Lower leg skin (tissue), 4 donors: Measurements from ENCODE around the gene ANKRD61. TPM values are rescaled to one million over a fixed set of nuclear protein-coding genes. Genes with fewer than 3 reads are reported as not detected.
"Not testable (repeated sequence)": the region's sequence is repeated elsewhere in the genome, so short reads cannot be mapped to it uniquely, and the experiment has no call there.

Experiments
- DNase-seq, 2 donors: peaks; one replicate each; pipeline ENCODE4 v3.0.0-alpha.2; 2019; ENCODE audit warnings: low spot score in 2 of 2
- H3K4me3 ChIP-seq: fragments of 200-600 bp; sonication (generic); 2 replicates; pipeline ENCODE4 v1.5.1; 2017; ENCODE audit warnings: mild to moderate bottlenecking, low read depth; ENCODE audit not compliant: poor library complexity, severe bottlenecking
- POLR2A ChIP-seq, 2 donors: fragments of 450-650 bp; IDR thresholded peaks; one replicate each; pipeline ENCODE4 v1.6.1; 2016 to 2017; ENCODE audit warnings: antibody characterized with exemption in 2 of 2, mild to moderate bottlenecking in 1 of 2, moderate library complexity in 1 of 2
- WGBS, 2 donors: methylation state at CpG; one replicate each; pipeline ENCODE4 v1.1.5; 2018; 5-methylcytosine and 5-hydroxymethylcytosine counted together
- intact Hi-C: fragments of 100-400 bp; cut with DNase I; formaldehyde crosslinking; loops from one replicate; pipeline ENCODE4 v1.15.0; 2023; ENCODE audit warnings: low total_unique reads
- total RNA-seq, 4 donors: library from RNA; depleted of rRNA; stranded (reverse); fragments of >200 nt; gene quantifications; one replicate each; pipeline ENCODE4 v1.1.0, GENCODE V29; 2016
- TF ChIP-seq, protein P1 (sequence below), 3 donors: fragments of 450-650 bp; IDR thresholded peaks; one replicate each; pipeline ENCODE4 v1.5.1; 2016; ENCODE audit warnings: antibody characterized with exemption in 3 of 3, mild to moderate bottlenecking in 3 of 3, moderate library complexity in 2 of 3

ANKRD61 gene
- not detected for total RNA-seq

DNA sequence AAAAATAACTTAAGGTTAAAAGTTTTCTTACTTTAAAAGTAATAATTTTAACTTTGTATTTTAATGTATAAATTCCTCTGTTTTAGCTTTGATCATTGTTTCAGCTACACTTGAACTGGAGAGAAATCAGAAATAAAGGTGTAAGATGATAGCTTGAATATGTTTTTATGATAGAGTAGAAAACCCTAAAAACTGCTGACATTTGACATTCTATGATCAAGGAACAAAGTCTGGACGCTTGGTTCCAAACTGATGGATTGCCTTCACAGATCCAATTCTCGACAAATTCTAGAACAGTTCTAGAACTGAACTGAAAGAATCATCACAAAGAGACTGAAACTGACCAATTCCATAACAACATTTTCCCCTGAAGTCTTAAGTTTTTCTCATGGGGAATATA, at the start of gene ANKRD61:
ANKRD61 (plus strand) TSS at position 389 of the 400 bp plus-strand sequence; CDS start at position 389, 0 bp downstream.
- no peak within 1 kb of the TSS for H3K4me3 ChIP-seq
- intact Hi-C loops, result loop anchor here (10.0 kb wide), 1 partner anchor 64 kb away; no protein-coding TSS in a partner anchor
- WGBS, 2 donors, result 82 to 94% methylated on average over 2 of the region's 2 CpGs
- TF ChIP-seq, protein P1, sequence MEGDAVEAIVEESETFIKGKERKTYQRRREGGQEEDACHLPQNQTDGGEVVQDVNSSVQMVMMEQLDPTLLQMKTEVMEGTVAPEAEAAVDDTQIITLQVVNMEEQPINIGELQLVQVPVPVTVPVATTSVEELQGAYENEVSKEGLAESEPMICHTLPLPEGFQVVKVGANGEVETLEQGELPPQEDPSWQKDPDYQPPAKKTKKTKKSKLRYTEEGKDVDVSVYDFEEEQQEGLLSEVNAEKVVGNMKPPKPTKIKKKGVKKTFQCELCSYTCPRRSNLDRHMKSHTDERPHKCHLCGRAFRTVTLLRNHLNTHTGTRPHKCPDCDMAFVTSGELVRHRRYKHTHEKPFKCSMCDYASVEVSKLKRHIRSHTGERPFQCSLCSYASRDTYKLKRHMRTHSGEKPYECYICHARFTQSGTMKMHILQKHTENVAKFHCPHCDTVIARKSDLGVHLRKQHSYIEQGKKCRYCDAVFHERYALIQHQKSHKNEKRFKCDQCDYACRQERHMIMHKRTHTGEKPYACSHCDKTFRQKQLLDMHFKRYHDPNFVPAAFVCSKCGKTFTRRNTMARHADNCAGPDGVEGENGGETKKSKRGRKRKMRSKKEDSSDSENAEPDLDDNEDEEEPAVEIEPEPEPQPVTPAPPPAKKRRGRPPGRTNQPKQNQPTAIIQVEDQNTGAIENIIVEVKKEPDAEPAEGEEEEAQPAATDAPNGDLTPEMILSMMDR (IDR thresholded peaks at IDR 0.05), result no peak
- no peak for TF ChIP-seq POLR2A (IDR thresholded peaks at IDR 0.05)
- no peak for DNase-seq

DNA sequence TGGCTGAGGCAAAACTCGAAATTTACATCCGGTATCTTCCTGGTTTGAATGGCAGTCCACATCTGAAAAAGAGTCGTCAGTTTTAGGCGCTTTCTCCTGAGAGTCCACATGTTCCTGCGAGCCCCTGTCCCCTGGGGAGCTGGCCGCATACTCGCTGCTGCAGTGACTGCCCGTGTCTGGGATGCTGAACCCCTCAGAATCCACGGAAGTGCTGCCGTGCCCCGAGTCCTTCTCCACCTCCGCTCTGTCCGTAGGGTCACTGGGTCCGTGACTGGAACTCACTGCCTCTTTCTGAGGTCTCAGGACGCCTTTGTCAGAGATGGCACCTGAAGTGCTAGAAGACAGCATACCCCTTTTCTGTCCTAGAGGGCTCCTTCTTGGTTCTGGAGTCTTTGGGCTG, 44.1 kb upstream of the ANKRD61 start:
- intact Hi-C loops, DNase-seq, H3K4me3 ChIP-seq: not testable (repeated sequence)
- 90 to 91% methylated on average over 15 of the region's 15 CpGs for WGBS, 2 donors

DNA sequence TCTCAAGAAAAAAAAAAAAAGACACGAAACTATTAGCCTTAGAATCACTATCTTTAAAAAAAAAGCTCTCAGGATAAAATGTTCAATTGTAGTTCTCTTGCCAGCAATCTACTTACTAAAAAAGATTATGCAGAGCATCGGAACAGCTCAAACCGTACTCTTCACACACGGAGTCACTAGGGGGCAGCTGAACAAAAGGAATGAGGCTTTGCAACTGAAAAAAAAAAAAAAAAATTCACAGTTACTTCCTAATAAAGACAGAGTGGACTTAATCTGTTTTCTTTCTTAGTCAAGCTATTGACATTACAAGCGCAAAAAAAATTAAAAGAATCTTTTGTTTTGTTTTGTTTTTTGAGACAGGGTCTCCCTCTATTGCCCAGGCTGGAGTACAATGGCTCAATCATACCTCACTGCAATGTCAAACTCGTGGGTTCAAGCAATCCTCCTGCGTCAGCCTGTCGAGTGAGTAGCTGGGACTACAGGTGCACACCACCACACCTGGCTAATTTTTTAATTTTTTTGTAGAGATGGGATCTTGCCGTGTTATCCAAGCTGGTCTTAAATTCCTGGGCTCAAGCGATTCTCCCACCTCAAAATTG, 33.9 kb upstream of the ANKRD61 start:
- no peak for DNase-seq
- intact Hi-C loops, result no loop called here
- WGBS, 2 donors, result 58 to 60% methylated on average over 10 of the region's 10 CpGs

DNA sequence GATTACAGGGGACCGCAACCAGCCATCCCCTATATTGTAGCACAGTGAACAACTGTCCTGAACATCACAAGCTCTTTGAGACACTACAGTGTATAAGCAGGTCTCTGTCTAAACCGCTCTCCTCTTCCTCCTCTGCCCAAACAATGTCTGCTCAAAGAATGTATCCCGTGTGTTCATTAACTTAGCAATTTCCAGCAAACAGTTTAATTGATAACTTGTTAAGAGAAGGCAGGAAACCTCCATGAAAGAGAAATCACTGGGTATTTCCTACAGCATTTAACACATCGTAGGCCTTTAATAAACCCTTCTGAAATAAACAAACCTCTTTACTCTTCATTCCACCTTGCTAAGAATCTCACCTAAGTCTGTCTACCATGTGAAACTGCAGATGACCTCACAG, 23.8 kb upstream of the ANKRD61 start:
- DNase-seq, result no peak
- WGBS, 2 donors, result 79 to 85% methylated on average over 4 of the region's 4 CpGs
- TF ChIP-seq, protein P1 (IDR thresholded peaks at IDR 0.05), result no peak
- no peak for TF ChIP-seq POLR2A (IDR thresholded peaks at IDR 0.05)
- intact Hi-C loops, result no loop called here
- H3K4me3 ChIP-seq, result no peak overlapping the region

More for the DNA sequence above, 33.9 kb upstream of the ANKRD61 start:
- H3K4me3 ChIP-seq, result no peak overlapping the region
- no peak for TF ChIP-seq POLR2A (IDR thresholded peaks at IDR 0.05)
- TF ChIP-seq, protein P1 (IDR thresholded peaks at IDR 0.05), result no peak

DNA sequence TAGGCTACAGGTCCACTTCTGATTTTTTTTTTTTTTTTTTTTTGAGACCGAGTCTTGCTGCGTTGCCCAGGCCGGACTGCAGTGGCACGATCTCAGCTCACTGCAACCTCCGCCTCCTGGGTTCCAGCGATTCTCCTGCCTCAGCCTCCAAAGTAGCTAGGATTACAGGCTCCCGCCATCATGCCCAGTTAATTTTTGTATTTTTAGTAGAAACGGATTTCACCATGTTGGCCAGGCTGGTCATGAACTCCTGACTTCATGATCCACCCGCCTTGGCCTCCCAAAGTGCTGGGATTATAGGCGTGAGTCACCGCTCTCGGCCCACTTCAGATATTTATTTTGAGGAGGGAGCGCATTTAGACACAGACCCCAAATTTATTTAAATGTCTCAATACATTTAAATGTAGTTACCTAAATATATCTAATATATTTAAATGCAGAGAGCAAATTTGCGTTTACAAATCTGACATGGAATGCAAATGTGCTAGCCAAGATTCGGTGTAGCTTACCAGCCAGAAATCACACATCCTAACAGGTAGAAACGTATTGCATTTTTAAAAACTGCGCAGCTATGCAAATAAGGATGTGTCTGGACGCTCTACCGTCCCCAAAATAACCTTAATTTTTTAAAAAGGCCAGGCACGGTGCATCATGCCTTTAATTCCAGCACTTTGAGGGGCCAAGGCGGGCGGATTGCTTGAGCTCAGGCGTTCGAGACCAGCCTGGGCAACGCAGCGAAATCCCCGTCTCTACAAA, 23.2 kb upstream of the ANKRD61 start:
- 37 to 40% methylated on average over 27 of the region's 27 CpGs for WGBS, 2 donors
- H3K4me3 ChIP-seq, DNase-seq, intact Hi-C loops: not testable (repeated sequence)

DNA sequence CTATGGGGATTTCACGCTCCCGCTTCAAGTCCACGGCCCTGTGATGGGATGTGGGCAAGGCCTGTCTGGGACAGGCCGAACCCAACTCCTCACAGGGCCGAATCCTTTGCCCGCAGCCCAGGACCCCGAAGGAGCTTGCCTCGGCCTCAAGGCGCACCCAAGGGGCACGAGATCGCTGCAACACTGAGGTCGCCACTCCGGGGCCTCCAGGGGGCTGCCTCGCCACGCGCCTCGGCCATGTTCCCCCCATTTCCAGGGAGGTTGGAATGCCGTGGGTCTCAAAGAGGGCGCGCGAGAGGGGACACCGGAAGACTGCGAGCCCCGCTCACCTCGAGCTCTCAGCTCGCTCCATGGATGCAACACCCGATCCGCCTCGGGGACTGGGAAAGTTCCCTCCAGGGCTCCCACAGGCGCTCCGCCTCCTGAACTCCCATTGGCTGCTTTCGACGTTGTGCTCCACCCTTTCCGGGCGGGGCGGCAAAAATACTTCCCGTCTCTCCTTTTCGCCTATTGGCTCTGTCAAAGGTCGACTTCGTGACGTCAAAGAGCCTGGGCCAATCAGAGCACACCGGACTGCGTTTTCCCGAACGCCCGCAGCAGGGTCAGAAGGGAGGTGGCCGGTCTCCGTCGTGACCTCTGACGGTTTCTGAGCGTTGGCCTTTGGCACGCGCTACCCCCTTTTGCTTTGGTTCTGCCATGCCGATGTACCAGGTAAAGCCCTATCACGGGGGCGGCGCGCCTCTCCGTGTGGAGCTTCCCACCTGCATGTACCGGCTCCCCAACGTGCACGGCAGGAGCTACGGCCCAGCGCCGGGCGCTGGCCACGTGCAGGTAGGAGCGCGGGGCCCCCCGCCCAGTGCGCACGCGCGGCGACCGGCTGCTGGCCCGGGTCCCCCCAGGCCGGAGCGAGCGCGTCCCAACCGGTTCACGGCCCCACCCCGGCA, 22.2 kb upstream of the ANKRD61 start, which contains the start of the genes AIMP2 and PMS2:
AIMP2 (plus strand) TSS at position 605 of the 944 bp plus-strand sequence; CDS start at position 697, 92 bp downstream.
PMS2 (minus strand) TSS at position 382 of the 944 bp plus-strand sequence; CDS start at position 352, 30 bp downstream.
- 0 to 1% methylated on average over 43 to 57 of the region's 84 CpGs for WGBS, 2 donors
- intact Hi-C loops, result no loop called here

DNA sequence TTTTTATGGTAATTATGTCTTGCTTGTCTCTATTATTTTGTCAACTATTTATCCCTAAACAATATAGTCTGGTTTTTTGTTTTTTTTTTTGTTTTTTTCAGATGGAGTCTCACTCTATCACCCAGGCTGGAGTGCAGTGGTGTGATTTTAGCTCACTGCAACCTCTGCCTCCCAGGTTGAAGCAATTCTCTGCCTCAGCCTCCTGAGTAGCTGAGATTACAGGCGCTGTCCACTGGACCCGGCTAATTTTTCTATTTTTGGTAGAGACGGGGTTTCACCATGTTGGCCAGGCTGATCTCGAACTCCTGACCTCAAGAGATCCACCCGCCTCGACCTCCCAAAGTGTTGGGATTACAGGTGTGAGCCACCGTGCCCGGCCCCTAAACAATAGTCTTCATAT, 20.8 kb upstream of the ANKRD61 start:
- WGBS, 2 donors, result 84 to 89% methylated on average over 8 of the region's 8 CpGs
- H3K4me3 ChIP-seq, intact Hi-C loops, DNase-seq: not testable (repeated sequence)

More for the DNA sequence above, 22.2 kb upstream of the ANKRD61 start, which contains the start of the genes AIMP2 and PMS2:
- H3K4me3 ChIP-seq, result peak within 1 kb of the TSS; percentile 74
- peak; percentile 99 to 100 for DNase-seq
- TF ChIP-seq, protein P1 (IDR thresholded peaks at IDR 0.05), result no peak
- TF ChIP-seq POLR2A (IDR thresholded peaks at IDR 0.05), result peak in 1 of 2 donors; percentile 15
